ENCODE data around the gene NDUFB7.
"Not testable (repeated sequence)": the region's sequence is repeated elsewhere in the genome, so short reads cannot be mapped to it uniquely, and the experiment has no call there.

NDUFB7 gene

DNA sequence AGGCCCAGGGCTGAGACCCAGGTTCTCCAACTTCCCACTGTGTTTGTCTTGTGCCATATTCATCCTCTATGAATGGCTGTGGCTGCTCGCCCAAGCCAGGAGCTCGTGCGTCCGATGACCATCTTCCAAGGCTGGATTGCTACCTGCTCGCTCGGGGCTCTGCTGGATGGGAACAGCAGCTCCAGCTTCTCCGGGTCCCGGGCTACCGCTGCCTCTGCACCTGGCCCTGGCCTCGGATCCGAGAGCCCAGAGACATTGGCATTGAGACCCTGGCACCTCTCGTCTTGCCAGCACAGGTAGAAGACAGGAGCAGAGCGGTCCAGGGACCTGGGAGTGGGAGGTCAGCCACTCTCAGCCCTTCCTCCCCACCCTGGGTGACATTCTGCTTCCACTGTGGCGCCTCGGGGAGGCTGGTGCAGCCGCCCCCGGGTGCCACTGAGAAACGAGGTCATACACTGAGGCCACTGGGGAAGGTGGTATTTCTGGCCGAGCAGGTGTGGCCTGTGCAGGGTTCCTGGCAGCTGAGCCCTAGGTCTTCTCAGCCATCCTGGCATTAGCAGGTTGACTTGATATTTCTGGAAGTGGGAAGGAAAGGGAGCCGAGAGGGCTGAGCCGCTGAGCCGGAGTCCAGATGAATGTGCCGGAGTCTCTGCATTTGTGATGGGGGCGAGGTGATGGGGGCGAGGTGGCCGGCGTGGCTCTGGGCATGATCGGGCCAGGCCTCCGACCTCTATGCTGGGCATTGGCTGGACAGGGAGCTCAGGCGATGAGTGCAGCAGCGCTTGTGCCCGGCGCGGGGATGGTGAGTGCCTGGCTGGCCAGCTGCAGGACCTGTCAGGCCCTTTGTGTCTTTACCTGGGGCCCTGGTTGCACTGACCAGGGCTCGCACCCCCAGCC, 18.6 kb downstream of the NDUFB7 start:
- DNase-seq (ENCODE audit: low spot score), result no peak

DNA sequence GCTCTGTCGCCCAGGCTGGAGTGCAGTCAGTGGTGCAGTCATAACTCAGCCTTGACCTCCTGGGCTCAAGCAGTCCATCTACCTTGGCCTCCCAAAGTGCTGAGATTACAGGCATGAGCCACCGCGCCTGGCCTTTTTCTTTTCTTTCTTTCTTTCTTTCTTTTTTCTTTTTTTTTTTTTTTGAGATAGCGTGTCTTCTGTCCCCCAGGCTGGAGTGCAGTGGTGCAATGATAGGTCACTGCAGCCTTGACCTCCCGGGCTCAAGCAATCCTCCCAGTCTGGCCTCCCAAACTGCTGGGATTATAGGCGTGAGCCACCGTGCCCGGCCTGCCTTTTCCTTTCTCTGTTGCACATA, 19.9 kb downstream of the NDUFB7 start:
- DNase-seq (ENCODE audit: low spot score), result not testable (repeated sequence)

DNA sequence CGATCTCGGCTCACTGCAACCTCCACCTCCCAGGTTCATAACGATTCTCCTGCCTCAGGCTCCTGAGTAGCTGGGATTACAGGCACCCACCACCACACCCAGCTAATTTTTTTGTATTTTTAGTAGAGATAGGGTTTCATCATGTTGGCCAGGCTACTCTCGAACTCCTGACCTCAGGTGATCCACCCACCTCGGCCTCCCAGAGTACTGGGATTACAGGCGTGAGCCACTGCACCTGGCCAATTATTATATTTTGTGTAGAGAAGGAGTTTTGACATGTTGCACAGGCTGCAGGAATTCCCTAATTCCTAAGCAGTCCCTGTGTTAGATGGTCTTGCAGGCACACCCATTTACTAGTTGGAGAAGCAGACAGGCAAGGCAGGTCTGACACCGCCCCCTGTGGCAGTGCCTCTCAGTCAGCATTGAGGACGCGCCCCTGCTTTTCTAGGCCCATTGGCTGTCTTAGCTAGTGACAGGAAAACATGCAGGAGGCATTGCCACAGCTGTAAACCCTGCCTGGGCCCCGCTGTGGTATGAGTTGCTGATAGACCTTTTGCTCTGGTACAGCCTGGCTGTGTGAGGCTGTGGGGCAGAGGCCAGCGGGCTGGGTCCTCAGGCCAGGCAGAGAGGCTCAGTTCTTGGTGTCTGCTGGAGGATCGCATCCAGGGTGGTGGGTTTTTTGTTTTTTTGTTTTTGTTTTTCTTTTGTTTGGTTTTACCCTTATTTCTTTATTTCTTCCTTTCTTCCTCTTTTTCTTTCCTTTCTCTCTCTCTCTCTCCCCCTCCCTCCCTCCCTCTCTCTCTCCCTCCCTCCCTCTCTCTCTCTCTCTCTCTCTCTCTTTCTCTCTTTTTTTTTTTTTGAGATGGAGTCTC, 20.5 kb downstream of the NDUFB7 start:
- DNase-seq (ENCODE audit: low spot score), result peak; percentile 86

DNA sequence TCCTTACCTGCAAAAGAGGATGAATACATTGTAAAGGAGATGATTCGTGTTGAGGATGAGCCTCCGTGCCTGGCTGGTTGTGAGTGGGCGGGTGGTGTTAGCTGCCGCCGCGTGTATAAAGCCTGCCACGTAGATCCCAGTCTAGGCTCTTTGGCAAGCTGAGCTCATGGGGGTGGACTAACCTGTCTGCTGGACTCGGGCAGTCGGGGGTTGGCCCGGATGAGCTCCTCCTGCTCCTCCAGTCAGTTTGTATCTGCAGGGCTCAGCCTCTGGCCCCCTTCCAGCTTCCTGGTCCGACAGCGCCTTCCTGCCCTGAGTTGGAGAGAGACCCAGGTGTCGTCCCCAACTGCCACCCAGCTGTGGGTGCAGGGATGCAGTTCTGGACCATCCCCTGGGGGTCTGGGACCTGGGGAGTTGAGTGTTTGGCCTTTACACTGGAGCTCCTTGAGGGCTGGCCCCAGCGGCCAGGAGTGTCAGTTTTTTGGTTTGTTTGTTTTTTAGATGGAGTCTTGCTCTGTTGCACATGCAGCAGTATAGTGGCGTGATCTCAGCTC, 21.6 kb downstream of the NDUFB7 start:
- DNase-seq (ENCODE audit: low spot score), result no peak

DNA sequence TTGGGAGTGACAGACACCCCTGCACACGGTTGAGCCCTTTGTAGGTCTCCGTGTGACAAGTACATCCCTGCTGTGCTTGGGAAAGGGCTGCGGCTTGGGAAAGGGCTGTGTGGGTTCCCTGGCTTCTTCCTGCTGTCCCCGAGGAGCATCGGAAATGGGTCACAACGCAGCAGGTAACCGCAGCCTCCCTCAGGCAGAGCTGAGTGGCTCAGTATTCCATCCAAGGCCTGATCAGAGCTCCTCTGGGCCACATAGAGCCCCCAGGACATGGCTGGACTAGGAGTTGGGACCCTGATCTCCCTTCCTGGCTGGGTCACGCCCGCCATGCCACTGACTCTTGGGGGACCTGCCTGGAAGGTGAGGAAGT, 26.2 kb downstream of the NDUFB7 start:
- no peak for DNase-seq (ENCODE audit: low spot score)

DNA sequence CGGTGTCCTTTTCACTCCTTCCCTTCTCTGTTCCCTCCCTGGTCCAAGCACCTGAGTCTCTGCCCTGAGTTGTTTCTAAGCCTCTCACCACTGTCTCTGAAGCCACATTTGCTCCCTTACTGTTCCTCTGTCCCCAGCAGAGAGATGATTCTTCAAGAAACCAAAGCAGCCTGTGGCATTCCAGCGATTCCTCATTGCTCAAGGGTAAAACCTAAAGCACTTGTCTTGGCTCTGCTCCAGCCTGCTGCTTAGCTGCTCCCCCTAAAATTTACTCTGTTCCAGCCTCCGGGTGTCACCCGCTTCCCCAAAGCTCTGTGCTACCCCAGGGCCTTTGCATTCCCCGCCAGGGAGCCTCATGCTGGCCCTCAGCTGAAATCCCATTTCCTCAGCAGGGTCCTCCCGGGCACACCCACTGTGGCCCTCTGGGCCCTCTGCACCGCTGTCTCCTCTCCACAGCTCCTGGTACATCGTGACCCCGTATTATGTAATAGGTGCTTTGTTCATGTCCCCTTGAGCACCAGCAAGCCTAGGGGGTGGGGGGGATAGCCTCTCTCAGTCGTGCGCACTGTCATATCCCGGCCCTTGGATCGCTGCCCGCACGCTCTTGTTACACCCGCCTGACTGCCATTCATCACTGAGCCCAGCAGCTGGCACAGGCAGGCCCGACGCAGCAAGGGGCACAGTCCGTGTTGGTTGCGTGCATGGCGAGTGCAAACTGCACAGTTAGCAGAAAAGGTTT, 26.7 kb downstream of the NDUFB7 start:
- no peak for DNase-seq (ENCODE audit: low spot score)

DNA sequence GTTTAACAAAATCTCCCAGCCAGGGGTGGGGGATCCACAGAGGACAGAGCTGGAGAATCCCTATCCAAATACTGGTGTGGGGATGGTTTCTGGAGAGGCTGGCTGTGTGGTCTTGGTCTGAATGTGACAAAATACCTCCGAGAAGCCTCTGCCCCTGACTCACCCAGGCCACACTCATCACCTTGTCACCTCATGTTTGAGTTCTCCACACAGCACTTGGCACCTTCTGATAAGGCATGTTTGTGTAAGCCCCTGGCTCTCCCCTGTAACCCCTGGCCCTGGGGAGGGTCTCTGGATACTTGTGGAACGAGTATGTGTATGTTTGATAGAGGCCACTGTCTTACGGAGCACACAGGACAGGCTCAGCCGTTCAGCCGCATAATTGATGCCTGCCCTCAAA, 27.8 kb downstream of the NDUFB7 start:
- no peak for DNase-seq (ENCODE audit: low spot score)

DNA sequence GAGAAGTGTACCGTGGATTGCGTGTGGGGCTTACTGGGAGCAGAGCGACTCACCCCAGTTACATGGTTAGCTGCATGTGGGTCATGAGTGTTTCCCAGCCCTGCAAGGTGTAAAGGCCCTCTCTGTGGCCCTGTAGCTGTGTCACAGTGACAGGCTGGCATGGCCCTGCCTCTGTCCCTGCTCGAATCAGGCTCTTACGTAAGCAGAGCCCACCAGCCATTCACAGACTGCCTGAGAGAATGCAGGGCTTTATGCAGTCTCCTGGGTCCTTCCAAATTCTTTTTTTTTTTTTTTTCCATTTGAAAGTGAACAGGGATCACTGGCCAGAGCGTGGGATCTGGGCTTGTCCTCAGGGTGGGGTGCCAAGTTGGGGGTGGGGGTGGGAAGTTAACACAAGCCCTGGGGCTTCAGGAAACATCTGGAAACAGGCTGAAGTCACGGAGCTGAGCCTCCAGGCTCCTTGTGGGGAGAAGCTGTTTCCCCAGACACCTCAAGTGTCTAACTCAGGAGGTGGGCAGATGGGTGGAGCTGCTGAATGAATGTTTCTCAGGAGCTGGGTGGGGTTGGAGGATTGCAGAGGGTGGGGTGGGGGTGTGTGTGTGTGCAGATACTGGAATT, 29.0 kb downstream of the NDUFB7 start:
- DNase-seq (ENCODE audit: low spot score), result no peak

DNA sequence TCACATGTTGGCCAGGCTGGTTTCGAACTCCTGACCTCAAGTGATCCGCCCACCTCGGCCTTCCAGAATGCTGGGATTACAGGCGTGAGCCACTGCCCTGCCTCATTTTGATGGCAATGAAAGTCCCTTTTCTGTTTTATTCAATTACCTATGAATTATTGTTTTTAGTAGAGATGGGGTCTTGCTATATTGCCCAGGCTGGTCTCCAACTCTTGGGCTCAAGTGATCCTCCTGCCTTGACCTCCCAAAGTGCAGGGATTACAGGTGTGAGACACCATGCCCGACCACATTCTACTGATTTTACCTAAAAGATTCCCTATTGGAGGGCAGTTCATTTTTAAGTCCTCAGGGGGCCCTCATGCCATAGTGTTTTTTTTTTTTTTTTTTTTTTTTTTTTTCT, 29.9 kb downstream of the NDUFB7 start:
- DNase-seq (ENCODE audit: low spot score), result not testable (repeated sequence)

DNA sequence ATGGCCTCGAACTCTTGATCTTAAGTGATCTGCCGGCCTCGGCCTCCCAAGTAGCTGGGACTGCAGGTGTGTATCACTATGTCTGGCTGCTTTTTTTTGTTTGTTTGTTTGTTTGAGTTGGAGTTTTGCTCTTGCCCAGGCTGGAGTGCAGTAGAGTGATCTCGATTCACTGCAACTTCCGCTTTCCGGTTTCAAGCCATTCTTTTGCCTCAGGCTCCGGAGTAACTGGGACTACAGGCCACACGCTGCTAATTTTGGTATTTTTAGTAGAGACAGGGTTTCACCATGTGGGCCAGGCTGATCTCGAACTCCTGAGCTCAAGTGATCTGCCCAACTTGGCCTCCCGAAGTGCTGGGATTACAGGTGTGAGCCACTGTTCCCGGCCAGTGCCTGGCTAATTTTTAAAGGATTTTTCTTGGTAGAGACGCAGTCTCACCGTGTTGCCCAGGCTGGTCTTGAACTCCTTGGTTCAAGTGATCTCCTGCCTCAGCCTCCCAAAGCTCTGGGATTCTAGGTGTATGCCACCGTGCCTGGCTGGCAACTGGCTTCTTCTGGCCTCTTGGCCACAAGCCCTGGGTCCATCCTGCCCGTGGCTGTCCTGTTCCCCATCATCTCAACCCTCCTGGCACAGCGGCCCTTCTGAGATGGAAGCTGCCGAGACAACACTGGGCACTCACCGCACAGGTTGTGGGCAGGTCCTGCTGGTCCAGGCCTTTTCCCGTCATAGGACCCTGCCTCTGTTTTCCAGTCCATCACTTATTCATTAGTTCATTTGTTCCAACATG, 30.9 kb downstream of the NDUFB7 start:
- DNase-seq (ENCODE audit: low spot score), result no peak

DNA sequence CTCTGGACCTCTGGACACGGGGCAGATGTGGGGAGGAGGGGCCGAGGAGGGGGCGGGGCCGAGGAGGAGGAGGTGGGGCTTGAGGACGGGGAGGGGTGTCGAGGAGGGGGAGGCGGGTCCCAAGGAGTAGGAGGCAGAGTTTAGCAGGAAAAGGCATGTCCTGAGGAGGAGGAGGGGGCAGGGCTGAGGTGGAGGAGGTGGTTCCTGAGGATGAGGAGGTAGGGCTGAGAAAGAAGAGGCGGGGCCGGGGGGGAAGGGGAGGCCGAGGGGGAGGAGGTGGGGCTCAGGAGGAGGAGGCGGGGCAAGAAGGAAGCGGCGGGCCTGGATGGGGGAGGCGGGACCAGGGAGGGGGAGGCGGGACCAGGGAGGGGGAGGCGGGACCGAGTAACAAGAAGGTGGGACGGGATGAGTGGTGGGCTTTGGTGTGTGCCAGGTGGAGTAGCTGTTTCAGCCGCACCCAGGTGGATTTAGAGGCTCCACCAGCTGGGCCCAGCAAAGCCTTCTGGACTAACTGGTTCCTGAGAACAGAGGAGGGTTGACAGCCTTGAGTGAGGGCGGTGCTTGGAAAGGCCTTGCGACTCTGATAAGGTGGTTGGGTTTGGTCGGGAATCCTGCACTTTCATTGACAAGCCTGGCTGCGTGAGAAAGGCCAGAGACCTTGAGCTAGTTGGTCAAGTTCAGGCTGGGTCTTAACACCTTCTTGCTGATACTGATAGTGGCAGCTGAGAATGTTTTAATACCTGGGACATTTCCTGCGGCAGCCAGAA, 34.8 kb downstream of the NDUFB7 start:
- DNase-seq (ENCODE audit: low spot score), result no peak

DNA sequence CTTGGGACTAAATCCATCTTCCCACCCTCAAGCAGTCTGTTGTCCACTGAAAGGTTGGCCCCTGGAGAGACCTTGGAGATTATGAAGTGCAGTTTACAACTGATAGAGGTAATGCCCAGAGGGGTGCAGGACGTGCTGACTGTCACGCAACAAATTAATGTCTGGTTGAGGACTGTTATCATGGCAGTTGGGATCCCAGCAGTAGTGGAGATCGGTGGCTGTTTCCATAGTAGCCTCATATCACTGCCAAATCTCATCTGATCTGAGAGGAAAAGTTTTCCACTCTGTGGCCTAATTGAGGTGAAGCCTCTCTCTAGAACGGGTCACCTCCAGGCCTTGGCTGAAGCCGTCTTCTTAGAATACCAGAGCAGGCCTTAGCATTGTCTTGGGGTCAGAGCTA, 38.4 kb downstream of the NDUFB7 start:
- DNase-seq (ENCODE audit: low spot score), result no peak

DNA sequence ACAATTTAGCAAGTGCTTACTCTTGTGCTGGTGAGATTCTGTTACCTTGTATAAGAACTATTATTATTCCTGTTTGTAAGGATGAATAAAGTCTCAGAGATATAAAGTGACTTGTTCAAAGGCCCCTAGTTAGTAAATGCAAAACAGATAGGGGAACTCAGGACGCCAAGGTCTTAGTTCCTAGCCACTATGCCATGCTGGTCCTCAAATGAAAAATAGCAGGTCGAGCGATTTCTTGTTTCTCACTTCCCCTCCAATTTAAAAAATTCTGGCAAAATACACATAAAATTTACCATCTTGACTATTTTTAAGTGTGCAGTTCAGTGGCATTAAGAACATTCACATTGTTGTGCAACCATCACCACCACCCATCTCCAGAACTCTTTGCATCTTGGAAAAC, 41.4 kb downstream of the NDUFB7 start:
- no peak for DNase-seq (ENCODE audit: low spot score)

DNA sequence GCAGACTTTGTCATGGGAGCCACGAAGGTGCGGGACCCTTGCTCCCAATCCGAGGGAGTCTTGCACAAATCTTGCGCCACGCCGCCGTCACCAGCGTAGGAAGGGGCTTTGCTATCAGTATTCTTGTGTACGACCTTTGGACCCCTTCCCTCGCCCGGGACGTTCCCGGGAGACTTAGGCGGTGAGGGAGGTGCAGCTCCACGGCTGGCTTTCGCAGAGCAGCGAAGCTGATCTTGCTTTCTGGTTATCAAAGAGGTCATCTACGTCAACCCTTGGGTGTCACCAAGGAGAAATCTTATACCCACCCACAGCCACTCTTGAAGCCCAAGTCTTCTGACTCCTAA, 41.9 kb downstream of the NDUFB7 start:
- no peak for DNase-seq (ENCODE audit: low spot score)

DNA sequence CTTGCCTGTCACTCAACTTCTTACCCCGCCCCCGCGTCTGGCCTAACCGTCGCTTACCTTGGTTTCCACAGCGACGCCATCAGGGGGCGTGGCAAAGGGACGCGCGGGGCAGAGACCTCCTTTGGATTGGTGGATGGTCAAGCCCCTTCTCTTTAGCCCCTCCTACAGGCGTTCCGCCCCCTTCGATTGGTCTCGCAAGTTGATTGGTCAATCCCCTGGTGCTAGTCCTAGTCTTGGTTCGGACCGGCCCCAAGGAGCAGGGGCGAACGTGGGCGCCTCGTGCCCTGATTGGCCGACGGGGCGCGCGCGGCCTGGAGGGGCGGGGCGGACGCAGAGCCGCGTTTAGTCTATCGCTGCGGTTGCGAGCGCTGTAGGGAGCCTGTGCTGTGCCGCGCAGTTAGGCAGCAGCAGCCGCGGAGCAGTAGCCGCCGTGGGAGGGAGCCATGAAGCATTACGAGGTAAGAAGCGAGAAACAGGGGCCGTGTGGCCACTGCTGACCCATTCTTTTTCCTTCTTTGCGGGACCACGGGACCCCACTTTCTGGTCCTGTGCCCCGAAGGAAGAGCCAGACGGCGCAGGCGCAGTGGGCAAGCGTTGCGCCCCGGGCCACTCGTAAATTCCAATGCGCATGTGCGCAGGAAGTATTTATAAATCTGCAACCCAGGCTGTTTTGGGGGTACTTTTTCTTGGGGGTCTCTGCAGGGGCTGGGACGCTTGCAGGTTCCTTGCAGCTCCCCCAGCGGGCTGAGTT, 42.4 kb downstream of the NDUFB7 start, which contains the start of gene TECR:
Gene TECR, plus strand, starts transcription at position 341 of the 751 bp plus-strand sequence. Its CDS starts 103 bp downstream, at position 444.
- DNase-seq (ENCODE audit: low spot score), result peak; percentile 92

DNA sequence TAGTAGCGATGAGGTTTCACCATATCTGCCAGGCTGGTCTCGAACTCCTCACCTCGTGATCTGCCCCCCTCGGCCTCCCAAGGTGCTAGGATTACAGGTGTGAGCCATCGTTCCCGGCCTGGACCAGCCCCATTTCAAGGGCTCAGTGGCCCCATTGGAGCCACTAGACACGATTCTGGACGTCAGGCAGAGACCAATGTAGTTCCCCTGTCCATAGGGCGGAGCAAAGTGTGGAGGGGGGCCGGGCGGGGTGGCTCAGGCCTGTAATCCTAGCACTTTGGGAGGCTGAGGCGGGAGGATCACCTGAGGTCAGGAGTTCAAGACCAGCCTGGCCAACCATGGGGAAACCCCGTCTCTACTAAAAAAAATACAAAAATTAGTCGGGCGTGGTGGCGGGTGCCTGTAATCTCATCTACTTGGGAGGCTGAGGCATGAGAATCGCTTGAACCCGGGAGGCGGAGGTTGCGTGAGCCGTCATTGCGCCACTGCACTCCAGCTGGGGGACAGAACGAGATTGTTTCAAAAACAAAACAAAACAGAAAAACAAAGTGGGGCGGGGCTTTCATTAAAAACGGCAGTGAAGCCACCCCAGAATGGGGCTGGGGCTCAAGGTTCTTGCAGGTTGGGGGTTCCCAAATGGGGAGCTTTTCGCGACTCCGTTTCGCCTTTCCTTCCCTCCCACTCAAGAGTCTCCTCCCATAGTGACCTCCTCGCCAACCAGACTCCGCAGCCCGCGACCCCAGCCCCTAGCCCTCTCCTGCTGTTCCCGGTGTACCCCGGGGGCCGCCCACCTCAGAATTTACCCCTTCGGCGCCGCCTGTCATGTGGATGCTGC, 43.2 kb downstream of the NDUFB7 start:
- DNase-seq (ENCODE audit: low spot score), result no peak

DNA sequence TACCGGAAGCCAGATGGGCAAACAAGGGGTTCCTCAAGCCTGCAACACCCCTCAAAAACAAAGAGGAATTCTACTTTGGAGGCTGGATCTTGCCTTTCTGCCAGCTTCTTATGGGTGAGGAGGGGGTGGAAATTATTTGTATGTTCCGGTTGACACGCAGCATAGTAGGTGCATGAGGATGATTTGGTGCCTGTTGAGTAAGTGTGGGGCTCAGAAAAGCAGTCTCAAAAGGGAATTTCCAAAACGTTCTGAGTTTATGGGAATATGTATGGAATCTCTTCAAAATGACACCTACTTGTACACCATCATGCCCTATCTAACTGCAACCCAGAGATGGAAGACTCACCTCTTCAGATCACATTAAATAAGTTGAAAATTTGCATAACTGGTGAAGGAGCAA, 45.4 kb downstream of the NDUFB7 start:
- DNase-seq (ENCODE audit: low spot score), result no peak

DNA sequence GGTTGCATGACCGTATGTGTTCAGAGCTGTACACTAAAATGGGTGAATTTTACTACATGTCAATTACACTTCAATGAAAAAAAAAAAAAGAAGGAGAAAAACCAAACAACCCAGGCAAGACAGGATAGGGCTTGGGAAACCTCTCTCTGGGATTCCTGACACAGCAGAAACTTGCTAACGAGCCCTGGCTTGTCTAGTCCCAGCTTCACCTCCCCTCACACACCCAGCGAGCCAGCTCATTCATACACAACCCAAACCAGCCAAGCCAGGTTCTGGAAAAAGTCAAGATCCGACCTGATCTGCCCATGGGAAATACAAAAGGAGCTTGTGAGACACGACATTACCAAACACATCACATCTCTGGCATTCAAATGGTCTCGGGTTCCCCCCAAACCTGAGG, 46.1 kb downstream of the NDUFB7 start:
- no peak for DNase-seq (ENCODE audit: low spot score)

DNA sequence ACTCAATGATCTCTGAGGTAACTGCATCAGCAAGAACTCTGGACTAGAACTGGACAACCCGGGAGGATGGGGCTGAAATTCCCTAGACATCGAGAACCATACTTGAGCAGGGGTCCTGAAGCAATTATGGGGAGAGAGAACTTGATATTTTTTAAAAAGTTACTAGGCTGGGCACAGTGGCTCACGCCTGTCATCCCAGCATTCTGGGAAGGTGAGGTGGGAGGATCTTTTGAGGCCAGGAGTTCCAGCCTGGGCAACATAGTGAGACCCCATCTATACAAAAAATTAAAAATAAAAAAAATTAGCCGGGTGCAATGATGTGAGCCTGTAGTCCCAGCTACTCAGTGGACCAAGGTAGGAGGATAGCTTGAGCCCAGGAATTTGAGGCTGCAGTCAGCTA, 51.3 kb downstream of the NDUFB7 start:
- DNase-seq (ENCODE audit: low spot score), result no peak
